ENCODE data around the gene PDIA2. TPM values are rescaled to one million over a fixed set of nuclear protein-coding genes. Genes with fewer than 3 reads are reported as not detected.

Gene PDIA2
- total and polyA plus RNA-seq, 4 donors = 0.03 to 0.09 TPM; not detected in 2

Other genes with a start within 250 kb of the PDIA2 start
- 1 to 10 TPM; 2.8 to 8.3 TPM for gene POLR3K, start 229.6 kb upstream of the PDIA2 start, total RNA-seq
- 1 to 10 TPM; 6.5 to 9.8 TPM for gene POLR3K, start 229.6 kb upstream of the PDIA2 start, polyA plus RNA-seq
- 10 to 100 TPM; 15.1 to 17.3 TPM for gene SNRNP25, start 229.3 kb upstream of the PDIA2 start, total RNA-seq
- 10 to 100 TPM; 18.1 to 22.2 TPM for gene SNRNP25, start 229.3 kb upstream of the PDIA2 start, polyA plus RNA-seq
- 1 to 10 TPM; 2.1 to 6.2 TPM for gene RHBDF1, start 210.5 kb upstream of the PDIA2 start, total RNA-seq
- gene RHBDF1, start 210.5 kb upstream of the PDIA2 start, polyA plus RNA-seq = 1 to 10 TPM; 1.8 to 4.9 TPM
- gene MPG, start 204.9 kb upstream of the PDIA2 start, total RNA-seq = 10 to 100 TPM; 25.4 to 84.1 TPM
- gene MPG, start 204.9 kb upstream of the PDIA2 start, polyA plus RNA-seq = 10 to 100 TPM; 33.8 to 41.3 TPM
- 10 to 100 TPM in 1 of 2 donors, 1 to 10 TPM in 1; 9.7 to 35.9 TPM for gene NPRL3, start 144.5 kb upstream of the PDIA2 start, total RNA-seq
- 10 to 100 TPM in 1 of 2 donors, 1 to 10 TPM in 1; 5.3 to 10.3 TPM for gene NPRL3, start 144.5 kb upstream of the PDIA2 start, polyA plus RNA-seq
- 10 to 100 TPM in 1 of 2 donors, not detected in 1; 55.8 TPM for gene HBZ, start 130.5 kb upstream of the PDIA2 start, total RNA-seq
- not detected for gene HBZ, start 130.5 kb upstream of the PDIA2 start, polyA plus RNA-seq
- gene HBM, start 117.2 kb upstream of the PDIA2 start, total RNA-seq = 1,000 to 10,000 TPM in 1 of 2 donors, not detected in 1; 2,893 TPM
- under 1 TPM in 1 of 2 donors, not detected in 1; 0.28 TPM for gene HBM, start 117.2 kb upstream of the PDIA2 start, polyA plus RNA-seq
- over 10,000 TPM in 1 of 2 donors, 1 to 10 TPM in 1; 2.8 to 36,951 TPM for gene HBA2, start 110.3 kb upstream of the PDIA2 start, total RNA-seq
- gene HBA2, start 110.3 kb upstream of the PDIA2 start, polyA plus RNA-seq = 10 to 100 TPM; 15.5 to 76.5 TPM
- over 10,000 TPM in 1 of 2 donors, 1 to 10 TPM in 1; 3.5 to 19,034 TPM for gene HBA1, start 106.5 kb upstream of the PDIA2 start, total RNA-seq
- gene HBA1, start 106.5 kb upstream of the PDIA2 start, polyA plus RNA-seq = 10 to 100 TPM; 18.5 to 41.6 TPM
- 10 to 100 TPM in 1 of 2 donors, not detected in 1; 50.9 TPM for gene HBQ1, start 102.7 kb upstream of the PDIA2 start, total RNA-seq
- not detected for gene HBQ1, start 102.7 kb upstream of the PDIA2 start, polyA plus RNA-seq
- 10 to 100 TPM; 19.5 to 34.3 TPM for gene LUC7L, start 53.7 kb upstream of the PDIA2 start, total RNA-seq
- gene LUC7L, start 53.7 kb upstream of the PDIA2 start, polyA plus RNA-seq = 10 to 100 TPM; 11.5 to 19.8 TPM
- gene FAM234A, start 48.3 kb upstream of the PDIA2 start, total RNA-seq = 10 to 100 TPM; 26.6 to 29.0 TPM
- gene FAM234A, start 48.3 kb upstream of the PDIA2 start, polyA plus RNA-seq = 10 to 100 TPM; 24.1 to 39.7 TPM
- gene RGS11, start 7.2 kb upstream of the PDIA2 start, total RNA-seq = 1 to 10 TPM in 1 of 2 donors, not detected in 1; 1.6 TPM
- gene RGS11, start 7.2 kb upstream of the PDIA2 start, polyA plus RNA-seq = under 1 TPM; 0.51 to 0.77 TPM
- gene ARHGDIG, start 2.6 kb upstream of the PDIA2 start, total RNA-seq = under 1 TPM in 1 of 2 donors, not detected in 1; 0.08 TPM
- not detected for gene ARHGDIG, start 2.6 kb upstream of the PDIA2 start, polyA plus RNA-seq
- gene AXIN1, start 69.6 kb downstream of the PDIA2 start, total RNA-seq = 10 to 100 TPM in 1 of 2 donors, 1 to 10 TPM in 1; 9.4 to 10.3 TPM
- gene AXIN1, start 69.6 kb downstream of the PDIA2 start, polyA plus RNA-seq = 1 to 10 TPM; 2.0 to 6.5 TPM
- 10 to 100 TPM; 28.3 to 41.5 TPM for gene MRPL28, start 87.4 kb downstream of the PDIA2 start, total RNA-seq
- gene MRPL28, start 87.4 kb downstream of the PDIA2 start, polyA plus RNA-seq = 10 to 100 TPM; 58.6 to 63.4 TPM
- gene PGAP6, start 98.8 kb downstream of the PDIA2 start, total RNA-seq = 10 to 100 TPM; 34.4 to 41.7 TPM
- gene PGAP6, start 98.8 kb downstream of the PDIA2 start, polyA plus RNA-seq = 10 to 100 TPM; 18.9 to 50.5 TPM
- gene NME4, start 114.0 kb downstream of the PDIA2 start, total RNA-seq = 10 to 100 TPM; 39.2 to 91.4 TPM
- gene NME4, start 114.0 kb downstream of the PDIA2 start, polyA plus RNA-seq = 100 to 1,000 TPM in 1 of 2 donors, 10 to 100 TPM in 1; 76.4 to 118 TPM
- gene DECR2, start 118.7 kb downstream of the PDIA2 start, total RNA-seq = 100 to 1,000 TPM in 1 of 2 donors, 10 to 100 TPM in 1; 42.2 to 119 TPM
- gene DECR2, start 118.7 kb downstream of the PDIA2 start, polyA plus RNA-seq = 100 to 1,000 TPM; 133 to 210 TPM
- gene RAB11FIP3, start 142.5 kb downstream of the PDIA2 start, total RNA-seq = 10 to 100 TPM in 1 of 2 donors, 1 to 10 TPM in 1; 8.8 to 29.4 TPM
- gene RAB11FIP3, start 142.5 kb downstream of the PDIA2 start, polyA plus RNA-seq = 10 to 100 TPM in 1 of 2 donors, 1 to 10 TPM in 1; 3.5 to 22.6 TPM
- gene CAPN15, start 244.5 kb downstream of the PDIA2 start, total RNA-seq = 10 to 100 TPM; 26.2 to 37.2 TPM
- gene CAPN15, start 244.5 kb downstream of the PDIA2 start, polyA plus RNA-seq = 10 to 100 TPM in 1 of 2 donors, 1 to 10 TPM in 1; 5.9 to 17.0 TPM